HT1080 (cell line): Measurements from ENCODE around the gene CADPS2. TPM values are rescaled to one million over a fixed set of nuclear protein-coding genes. Genes with fewer than 3 reads are reported as not detected.

Experiments
- DNase-seq: peaks from one replicate; pipeline ENCODE4 v3.0.0-alpha.2; 2015; ENCODE audit warnings: low read depth
- total RNA-seq: library from RNA; depleted of rRNA; stranded (reverse); fragments of >200 nt; shearing (Covaris generic); gene quantifications from 2 replicates; pipeline ENCODE4 v1.2.3, GENCODE V29; 2014

The CADPS2 gene
- total RNA-seq, 1 experiment from 2014 or later = 13.0 TPM

- no peak for DNase-seq
Measured at GRCh38 chr7:122605929-122606328, 280.3 kb downstream of the CADPS2 start.

- DNase-seq = no peak
Measured at GRCh38 chr7:122604251-122604650, 282.0 kb downstream of the CADPS2 start.

GRCh38 chr7:122602800-122603199, 283.5 kb downstream of the CADPS2 start:
- DNase-seq = no peak

- no peak for DNase-seq
Measured at GRCh38 chr7:122600630-122601029, 285.6 kb downstream of the CADPS2 start.

- DNase-seq = no peak
Measured at GRCh38 chr7:122600042-122600441, 286.2 kb downstream of the CADPS2 start.

GRCh38 chr7:122597277-122597676, 289.0 kb downstream of the CADPS2 start:
- DNase-seq = no peak

- DNase-seq = no peak
Measured at GRCh38 chr7:122595885-122596284, 290.4 kb downstream of the CADPS2 start.

- peak; percentile 79 for DNase-seq
Measured at GRCh38 chr7:122588621-122589020, 297.6 kb downstream of the CADPS2 start.

GRCh38 chr7:122584676-122585251, 301.5 kb downstream of the CADPS2 start:
- DNase-seq = no peak

- DNase-seq = no peak
Measured at GRCh38 chr7:122578350-122578749, 307.9 kb downstream of the CADPS2 start.

- no peak for DNase-seq
Measured at GRCh38 chr7:122577449-122578003, 308.7 kb downstream of the CADPS2 start.

GRCh38 chr7:122572706-122573105, 313.6 kb downstream of the CADPS2 start:
- no peak for DNase-seq

- DNase-seq = no peak
Measured at GRCh38 chr7:122561326-122561725, 324.9 kb downstream of the CADPS2 start.

- no peak for DNase-seq
Measured at GRCh38 chr7:122556873-122557542, 329.3 kb downstream of the CADPS2 start.

- DNase-seq = no peak
Measured at GRCh38 chr7:122556219-122556618, 330.0 kb downstream of the CADPS2 start.

- DNase-seq = no peak
Measured at GRCh38 chr7:122553761-122554160, 332.5 kb downstream of the CADPS2 start.

GRCh38 chr7:122552769-122553168, 333.5 kb downstream of the CADPS2 start:
- no peak for DNase-seq

- DNase-seq = no peak
Measured at GRCh38 chr7:122550545-122550944, 335.7 kb downstream of the CADPS2 start.

GRCh38 chr7:122549578-122549977, 336.7 kb downstream of the CADPS2 start:
- DNase-seq = no peak

GRCh38 chr7:122546496-122546895, 339.8 kb downstream of the CADPS2 start:
- no peak for DNase-seq

- no peak for DNase-seq
Measured at GRCh38 chr7:122544463-122544862, 341.8 kb downstream of the CADPS2 start.

- no peak for DNase-seq
Measured at GRCh38 chr7:122543891-122544290, 342.4 kb downstream of the CADPS2 start.

GRCh38 chr7:122543166-122543565, 343.1 kb downstream of the CADPS2 start:
- no peak for DNase-seq
